GM19438 (cell line): ENCODE data around the gene FMN2.

ENCODE experiments used
- ATAC-seq: cut with Tn5 transposase; IDR thresholded peaks from one replicate; pipeline ENCODE4 v1.9.1; 2021; ENCODE audit warnings: low read depth; ENCODE audit not compliant: unreplicated experiment

FMN2 gene

GRCh38 chr1:240467895-240468294 lies 376.2 kb downstream of the FMN2 start:
- ATAC-seq = no peak

DNA sequence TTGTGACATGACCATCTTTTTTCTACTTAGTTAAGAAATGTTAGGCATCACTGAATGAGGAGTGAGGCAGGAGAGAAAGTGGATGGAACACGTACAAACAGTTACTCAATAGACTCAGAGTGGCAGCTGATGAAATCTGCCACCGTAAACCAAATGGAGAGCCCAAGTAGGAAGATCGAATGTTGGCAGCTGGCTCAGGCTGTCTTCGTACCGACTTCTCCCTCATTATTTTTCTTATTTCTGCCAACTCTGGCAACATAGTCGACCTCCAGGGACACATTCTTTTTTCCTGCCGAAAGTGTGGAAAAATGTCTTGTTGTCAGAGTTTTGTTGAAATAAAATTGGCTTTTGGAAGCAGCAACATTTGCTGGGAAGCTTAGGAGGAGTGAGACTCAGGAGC lies 377.0 kb downstream of the FMN2 start:
- no peak for ATAC-seq

- ATAC-seq = no peak
These were observed 382.5 kb downstream of the FMN2 start for GRCh38 chr1:240474133-240474614.

- ATAC-seq = no peak
These were observed 384.1 kb downstream of the FMN2 start for GRCh38 chr1:240475832-240476231.

DNA sequence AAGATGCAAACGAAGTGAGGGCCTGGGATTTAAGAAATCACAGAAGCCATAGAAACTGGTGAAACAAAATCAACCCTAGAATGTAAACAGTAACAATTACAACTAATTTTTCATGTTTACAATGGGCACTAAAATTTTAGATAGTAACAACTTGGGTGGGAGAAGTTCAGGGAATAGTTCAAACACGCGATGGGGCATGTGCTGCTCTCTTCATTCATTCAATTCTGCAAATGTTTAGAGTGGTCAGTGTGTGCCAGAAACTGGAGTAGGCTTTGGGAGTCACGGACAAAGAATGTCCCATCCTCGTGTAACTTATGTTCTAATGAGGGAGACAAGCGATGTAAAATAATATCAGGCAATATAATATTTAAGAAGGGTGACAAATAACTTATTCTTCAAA lies 386.9 kb downstream of the FMN2 start:
- ATAC-seq = no peak

- ATAC-seq = no peak
These were observed 393.2 kb downstream of the FMN2 start for GRCh38 chr1:240484804-240485443.

DNA sequence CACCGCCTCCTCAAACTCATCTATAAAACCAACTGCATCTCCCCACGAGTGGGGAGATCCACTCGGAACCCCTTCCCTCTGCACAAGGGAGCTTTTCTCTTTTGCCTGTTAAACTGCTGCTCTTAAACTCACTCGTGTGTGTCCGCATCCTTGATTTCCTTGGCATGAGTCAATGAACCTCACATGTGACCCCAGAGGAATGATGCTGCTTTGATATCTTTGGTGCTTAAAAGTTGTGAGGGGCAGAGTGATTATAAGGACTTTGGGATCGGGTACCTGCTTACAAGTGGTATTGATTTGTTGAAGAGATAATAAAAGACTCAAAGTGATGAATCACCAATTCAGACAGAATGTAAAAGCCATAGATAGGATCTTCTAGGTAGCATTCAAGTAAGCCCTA lies 394.9 kb downstream of the FMN2 start:
- no peak for ATAC-seq

DNA sequence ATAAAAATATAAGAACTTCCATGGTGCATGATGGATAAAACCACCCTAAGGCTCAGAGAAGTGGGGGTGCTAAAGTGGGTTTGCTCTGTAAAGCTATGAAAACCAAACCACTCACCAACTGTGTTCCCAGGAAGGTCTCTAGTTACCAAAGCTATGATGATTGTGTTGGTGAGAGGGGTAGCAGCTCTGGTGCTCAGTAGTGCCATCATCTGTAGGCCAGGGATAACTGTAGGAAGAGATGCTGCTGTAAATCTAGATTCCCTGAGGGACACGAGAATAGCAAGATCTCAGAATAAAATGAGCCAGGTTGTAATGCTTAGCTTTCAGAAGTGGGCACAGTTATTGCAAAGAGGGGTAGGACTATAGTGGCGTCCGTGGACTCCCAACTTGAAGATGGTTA lies 395.8 kb downstream of the FMN2 start:
- ATAC-seq = no peak

- ATAC-seq = no peak
These were observed 399.5 kb downstream of the FMN2 start for GRCh38 chr1:240491156-240491555.

- ATAC-seq = no peak
These were observed 400.1 kb downstream of the FMN2 start for GRCh38 chr1:240491796-240492195.

DNA sequence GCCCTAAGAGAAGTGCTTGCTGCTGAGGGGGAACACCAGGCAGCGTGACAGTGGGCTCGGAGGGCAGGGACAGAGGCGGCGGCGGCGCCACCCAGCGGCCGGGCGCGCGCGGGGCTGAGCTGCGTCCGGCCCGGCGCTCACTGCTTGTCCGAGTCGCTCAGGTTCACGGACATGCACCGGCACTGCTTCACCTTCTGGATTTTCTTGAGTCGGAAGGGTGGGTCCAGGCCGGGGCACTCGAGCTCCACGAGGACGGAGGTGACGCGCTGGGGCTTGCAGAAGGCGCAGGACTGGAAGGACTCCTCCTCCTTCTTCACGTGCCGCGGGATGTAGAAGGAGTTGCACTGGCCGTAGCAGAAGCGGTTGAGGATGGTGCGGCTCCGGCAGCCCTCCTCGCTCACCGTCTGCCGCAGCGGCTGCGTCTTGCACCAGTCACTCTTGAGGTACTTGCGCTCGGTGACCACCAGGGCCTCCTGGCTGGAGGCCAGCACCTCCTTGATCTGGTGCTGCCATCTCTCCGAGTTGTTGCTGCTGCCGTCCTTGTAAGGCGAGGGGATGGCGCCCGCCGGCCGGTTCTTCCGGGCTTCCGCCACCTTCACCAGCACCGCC lies 401.3 kb downstream of the FMN2 start:
- ATAC-seq = no peak

DNA sequence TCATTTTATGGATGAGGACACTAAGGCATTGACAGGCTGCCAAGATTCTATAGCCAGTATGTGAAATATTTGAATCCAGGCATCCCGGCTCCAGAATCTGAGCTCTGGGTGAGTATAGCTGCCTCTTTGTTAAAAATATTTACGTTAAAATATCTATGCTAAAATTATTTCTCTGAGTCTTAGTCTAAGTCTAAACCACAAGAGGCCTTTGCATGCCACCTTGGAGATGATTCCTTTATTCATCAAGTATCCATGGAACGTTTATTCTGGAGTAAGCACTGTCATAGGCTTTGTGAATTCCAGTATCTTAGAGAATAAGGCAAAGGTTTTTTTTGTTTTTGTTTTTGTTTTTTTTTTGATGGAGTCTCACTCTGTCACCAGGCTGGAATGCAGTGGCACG lies 403.9 kb downstream of the FMN2 start:
- no peak for ATAC-seq

- ATAC-seq = no peak
These were observed 404.7 kb downstream of the FMN2 start for GRCh38 chr1:240496356-240496755.

- ATAC-seq = no peak
These were observed 405.3 kb downstream of the FMN2 start for GRCh38 chr1:240496941-240497340.

DNA sequence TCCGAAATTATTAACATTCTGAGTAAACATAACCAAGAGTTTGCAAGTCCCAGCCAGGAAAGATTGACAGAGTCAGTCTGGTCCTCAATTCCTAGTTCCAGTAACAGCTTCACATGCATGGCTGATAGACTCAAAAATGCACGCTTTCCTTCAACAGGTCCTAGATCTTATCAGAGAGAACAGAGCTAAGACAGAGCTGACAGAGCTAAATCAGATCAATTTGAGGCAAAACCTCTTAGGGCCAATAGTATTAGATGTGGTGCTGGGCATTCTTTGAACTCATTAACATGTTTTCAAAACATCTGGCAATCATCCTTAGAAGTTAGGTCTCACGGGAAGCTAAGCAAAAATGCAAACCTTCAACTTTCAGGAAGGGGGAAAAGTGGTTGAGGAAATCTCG lies 406.2 kb downstream of the FMN2 start:
- no peak for ATAC-seq

GRCh38 chr1:240498335-240498734 lies 406.7 kb downstream of the FMN2 start:
- ATAC-seq = no peak

- no peak for ATAC-seq
These were observed 407.3 kb downstream of the FMN2 start for GRCh38 chr1:240499012-240499411.

DNA sequence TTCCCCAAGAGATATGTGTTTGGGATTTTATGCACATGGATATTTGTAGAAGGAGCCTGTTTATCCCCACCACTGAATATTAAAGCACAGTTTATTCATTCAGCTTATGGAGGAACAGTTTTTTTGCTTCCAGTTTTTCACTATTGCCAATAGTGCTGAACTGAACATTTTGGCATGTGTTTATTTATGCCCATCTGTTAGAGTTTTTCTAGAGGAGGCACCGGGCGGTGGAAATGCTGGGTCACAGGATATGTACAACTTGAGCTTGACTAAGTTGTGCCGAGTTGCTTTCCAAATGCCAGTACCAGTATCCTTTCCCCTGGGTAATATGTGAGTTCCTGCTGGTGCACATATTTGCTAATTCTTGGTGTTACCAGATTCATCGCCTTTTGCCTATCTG lies 409.0 kb downstream of the FMN2 start:
- no peak for ATAC-seq

GRCh38 chr1:240501115-240501514 lies 409.4 kb downstream of the FMN2 start:
- ATAC-seq = no peak

- no peak for ATAC-seq
These were observed 411.4 kb downstream of the FMN2 start for GRCh38 chr1:240503036-240503435.

DNA sequence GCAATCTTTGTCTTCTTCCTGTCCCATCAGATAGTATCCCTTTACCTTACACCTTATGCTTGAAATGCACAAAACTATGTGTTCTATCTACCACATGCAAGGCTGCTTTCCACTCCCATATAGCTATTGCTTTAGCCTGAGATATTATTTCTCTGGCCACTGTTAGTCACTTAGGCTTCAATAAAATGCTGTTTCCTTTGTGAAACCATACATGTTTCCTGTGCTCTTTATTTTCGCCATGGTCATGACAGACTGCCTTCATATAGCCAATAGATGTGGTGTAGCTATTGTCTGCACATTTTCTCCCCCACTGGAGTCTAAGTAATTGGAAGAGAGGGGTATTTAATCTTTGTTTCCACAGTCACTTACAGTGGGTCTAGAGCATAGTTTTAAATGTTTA lies 411.9 kb downstream of the FMN2 start:
- no peak for ATAC-seq

DNA sequence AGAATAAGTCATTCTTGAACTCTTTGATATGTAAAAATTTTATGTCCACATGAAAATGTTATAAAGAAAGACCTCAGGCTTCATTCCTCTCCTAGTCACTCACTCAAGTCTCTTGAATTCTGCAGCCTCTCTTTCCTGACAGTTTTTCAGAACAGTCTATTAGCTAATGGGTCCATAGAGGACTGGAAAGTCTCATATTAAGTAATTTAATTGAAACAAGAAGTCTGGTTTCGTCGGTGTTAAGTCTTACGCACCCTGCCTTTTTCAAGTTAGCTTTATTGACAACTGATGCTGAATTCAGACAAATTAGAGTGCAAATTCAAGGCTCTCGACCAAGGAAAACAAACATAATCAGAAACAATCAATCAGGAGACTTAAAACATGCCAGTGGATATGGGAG lies 414.5 kb downstream of the FMN2 start:
- ATAC-seq = no peak

- no peak for ATAC-seq
These were observed 416.5 kb downstream of the FMN2 start for GRCh38 chr1:240508201-240508600.
